ENCODE results near the gene FIBCD1.

FIBCD1 gene

DNA sequence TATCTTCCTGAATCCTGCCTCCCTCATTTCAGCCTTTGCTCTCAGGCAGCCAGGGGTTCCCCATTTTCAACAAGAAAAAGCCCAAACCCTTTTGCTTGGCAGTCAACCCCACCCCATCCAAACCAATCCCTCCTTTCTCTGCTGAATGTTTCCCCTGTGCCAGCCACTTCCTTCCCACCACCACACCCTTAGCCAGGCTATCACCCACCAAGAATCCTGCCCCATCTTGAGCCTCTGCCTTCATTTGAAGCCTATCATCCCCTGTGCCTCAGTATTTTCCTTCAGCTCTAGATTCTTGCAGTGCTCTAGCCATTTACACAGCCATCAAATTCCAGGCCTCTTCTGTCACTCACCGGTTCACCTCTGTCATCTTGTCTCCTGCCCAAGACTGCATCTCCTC lies 15.3 kb upstream of the FIBCD1 start:
- TF ChIP-seq, protein P1, sequence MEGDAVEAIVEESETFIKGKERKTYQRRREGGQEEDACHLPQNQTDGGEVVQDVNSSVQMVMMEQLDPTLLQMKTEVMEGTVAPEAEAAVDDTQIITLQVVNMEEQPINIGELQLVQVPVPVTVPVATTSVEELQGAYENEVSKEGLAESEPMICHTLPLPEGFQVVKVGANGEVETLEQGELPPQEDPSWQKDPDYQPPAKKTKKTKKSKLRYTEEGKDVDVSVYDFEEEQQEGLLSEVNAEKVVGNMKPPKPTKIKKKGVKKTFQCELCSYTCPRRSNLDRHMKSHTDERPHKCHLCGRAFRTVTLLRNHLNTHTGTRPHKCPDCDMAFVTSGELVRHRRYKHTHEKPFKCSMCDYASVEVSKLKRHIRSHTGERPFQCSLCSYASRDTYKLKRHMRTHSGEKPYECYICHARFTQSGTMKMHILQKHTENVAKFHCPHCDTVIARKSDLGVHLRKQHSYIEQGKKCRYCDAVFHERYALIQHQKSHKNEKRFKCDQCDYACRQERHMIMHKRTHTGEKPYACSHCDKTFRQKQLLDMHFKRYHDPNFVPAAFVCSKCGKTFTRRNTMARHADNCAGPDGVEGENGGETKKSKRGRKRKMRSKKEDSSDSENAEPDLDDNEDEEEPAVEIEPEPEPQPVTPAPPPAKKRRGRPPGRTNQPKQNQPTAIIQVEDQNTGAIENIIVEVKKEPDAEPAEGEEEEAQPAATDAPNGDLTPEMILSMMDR (IDR thresholded peaks at IDR 0.05; ENCODE audit: borderline replicate concordance, insufficient read depth, low read depth, low read length) = no peak
- no peak overlapping the region for H3K4me3 ChIP-seq (ENCODE audit: low read depth, low read length)

DNA sequence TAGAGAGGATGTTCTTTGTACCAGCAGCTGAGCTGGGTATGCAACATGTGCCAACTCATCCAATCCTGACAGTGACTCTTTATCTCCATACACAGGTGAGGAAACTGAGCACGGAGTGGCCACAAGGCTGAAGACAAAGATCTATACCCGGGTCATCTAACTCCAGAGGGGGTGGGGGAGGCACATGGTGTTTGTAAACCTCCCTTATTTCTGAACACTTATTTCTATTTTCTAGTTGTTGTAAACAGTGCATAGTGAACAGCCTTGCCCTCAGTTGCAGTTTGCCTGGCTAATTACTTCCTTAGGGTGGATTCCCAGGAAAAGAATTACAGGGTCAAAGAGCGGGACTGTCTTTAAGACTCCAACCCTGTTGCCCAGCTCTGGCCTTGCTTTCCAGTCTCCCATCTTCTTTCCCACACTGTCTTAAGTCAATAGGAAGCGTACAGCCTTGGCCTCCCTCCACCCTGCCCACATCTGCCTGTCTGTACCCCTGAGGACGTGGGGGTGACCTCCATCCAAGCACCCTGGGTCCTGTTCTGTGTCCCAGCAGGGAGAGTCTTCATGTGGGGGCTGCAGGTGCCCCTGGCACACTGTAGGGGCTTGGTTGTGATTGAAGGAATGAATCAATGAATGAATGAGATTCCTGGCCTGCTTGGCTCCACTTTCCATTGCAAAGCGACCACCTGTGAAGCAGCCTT lies 13.2 kb upstream of the FIBCD1 start:
- TF ChIP-seq, protein P1 (IDR thresholded peaks at IDR 0.05; ENCODE audit: borderline replicate concordance, insufficient read depth, low read depth, low read length) = no peak

DNA sequence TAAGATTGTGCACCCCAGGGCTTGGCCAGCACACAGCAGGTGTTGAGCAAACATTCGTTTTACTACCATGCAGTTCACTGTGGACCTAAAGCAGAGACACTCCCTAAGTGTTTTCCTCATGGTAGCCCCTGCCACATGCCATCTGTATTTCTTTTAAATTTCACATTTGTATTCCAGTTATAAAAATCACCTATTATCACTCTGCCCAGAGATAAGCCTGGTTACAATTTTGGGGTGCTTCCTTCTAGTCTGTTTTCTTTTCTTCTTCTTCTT lies 10.9 kb upstream of the FIBCD1 start:
- TF ChIP-seq, protein P1 (IDR thresholded peaks at IDR 0.05; ENCODE audit: borderline replicate concordance, insufficient read depth, low read depth, low read length) = no peak
- no peak overlapping the region for H3K4me3 ChIP-seq (ENCODE audit: low read depth, low read length)

More for the DNA sequence above, 13.2 kb upstream of the FIBCD1 start:
- no peak overlapping the region for H3K4me3 ChIP-seq (ENCODE audit: low read depth, low read length)

DNA sequence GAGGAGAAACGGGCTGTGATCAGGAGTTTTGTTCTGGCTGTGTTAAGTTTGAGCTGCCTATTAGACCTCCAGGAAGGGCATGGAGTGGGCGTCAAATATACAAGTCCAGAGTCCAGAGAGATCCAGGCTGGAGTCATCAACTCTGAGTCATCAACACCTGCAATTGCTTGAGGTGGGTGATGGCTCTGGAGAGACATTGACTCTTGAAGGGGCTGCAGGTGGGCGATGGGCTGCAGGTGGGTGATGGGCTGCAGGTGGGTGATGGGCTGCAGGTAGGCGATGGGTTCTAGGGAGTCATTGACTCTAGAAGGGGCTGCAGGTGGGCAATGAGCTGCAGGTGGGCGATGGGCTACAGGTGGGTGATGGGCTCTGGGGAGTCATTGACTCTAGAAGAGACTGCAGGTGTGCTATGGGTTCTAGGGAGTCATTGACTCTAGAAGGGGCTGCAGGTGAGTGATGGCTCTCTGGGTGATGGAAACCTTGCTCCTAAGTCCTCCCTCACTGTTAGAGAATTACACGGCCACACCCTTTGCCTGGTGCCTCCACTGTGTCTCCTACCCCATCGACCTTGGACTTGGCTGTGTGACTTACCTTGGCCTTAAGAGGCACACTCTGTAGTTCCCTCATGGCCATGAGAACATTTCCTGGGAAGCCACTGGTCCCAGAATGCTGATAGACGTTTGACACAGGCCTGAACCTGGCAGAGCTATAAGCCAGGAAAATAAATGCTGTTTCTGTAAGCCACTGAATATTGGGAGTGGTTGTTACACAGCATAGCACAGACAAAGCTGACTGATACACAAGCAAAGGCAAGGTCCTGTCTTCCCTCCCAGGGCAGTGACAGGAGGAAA lies 10.4 kb upstream of the FIBCD1 start:
- TF ChIP-seq, protein P1 (IDR thresholded peaks at IDR 0.05; ENCODE audit: borderline replicate concordance, insufficient read depth, low read depth, low read length) = no peak
- no peak overlapping the region for H3K4me3 ChIP-seq (ENCODE audit: low read depth, low read length)

DNA sequence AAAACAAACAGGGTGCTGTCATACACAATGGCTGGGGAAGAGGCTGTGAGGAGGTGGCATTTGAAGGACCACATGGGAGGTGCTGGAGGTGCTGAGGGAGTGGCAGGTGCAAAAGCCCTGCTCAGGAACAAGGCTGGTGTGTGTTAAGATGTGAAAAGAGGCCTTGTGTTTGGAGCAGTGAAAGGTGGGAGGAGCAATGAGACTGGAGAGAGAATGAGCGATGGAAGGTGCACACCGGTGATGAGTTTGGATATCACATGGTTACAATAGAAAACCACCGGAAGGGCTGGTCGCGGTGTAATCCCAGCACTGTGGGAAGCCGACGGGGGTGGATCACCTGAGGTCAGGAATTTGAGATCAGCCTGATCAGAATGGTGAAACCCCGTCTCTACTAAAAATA lies 9.2 kb upstream of the FIBCD1 start:
- H3K4me3 ChIP-seq (ENCODE audit: low read depth, low read length) = no peak overlapping the region
- TF ChIP-seq, protein P1 (IDR thresholded peaks at IDR 0.05; ENCODE audit: borderline replicate concordance, insufficient read depth, low read depth, low read length) = no peak

DNA sequence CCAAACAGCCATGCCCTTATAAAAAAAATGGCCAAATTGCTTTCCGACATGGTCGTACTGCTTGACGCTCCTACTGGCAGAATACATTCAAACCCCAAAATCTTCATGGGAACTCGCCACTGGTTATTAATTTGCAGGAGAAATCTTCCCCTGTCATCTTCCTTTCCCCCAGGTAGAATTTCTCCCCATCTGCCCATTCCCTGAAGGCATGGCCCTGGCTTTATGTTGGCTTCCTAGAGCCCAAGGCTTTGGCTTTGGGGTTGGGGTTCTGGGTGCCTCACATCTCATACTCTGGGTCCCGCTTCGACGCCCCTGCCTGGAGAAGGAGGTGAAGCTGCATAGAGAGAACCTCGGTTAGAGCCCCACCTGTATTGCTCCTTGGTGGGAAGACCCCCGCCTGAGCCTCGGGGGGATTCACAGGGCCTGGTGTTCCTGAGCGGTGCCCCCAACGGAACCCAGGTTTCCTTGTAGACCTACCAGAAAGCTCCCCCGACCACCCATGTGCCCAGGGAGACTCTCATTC lies 8.6 kb upstream of the FIBCD1 start:
- TF ChIP-seq, protein P1 (IDR thresholded peaks at IDR 0.05; ENCODE audit: borderline replicate concordance, insufficient read depth, low read depth, low read length) = no peak
- no peak overlapping the region for H3K4me3 ChIP-seq (ENCODE audit: low read depth, low read length)
